HG03439 (cell line): ENCODE measurements around the gene CRELD2.

ENCODE experiments used
- ATAC-seq: cut with Tn5 transposase; IDR thresholded peaks from one replicate; pipeline ENCODE4 v1.9.1; 2021; ENCODE audit warnings: mild to moderate bottlenecking, moderate library complexity; ENCODE audit not compliant: unreplicated experiment

CRELD2 gene

DNA sequence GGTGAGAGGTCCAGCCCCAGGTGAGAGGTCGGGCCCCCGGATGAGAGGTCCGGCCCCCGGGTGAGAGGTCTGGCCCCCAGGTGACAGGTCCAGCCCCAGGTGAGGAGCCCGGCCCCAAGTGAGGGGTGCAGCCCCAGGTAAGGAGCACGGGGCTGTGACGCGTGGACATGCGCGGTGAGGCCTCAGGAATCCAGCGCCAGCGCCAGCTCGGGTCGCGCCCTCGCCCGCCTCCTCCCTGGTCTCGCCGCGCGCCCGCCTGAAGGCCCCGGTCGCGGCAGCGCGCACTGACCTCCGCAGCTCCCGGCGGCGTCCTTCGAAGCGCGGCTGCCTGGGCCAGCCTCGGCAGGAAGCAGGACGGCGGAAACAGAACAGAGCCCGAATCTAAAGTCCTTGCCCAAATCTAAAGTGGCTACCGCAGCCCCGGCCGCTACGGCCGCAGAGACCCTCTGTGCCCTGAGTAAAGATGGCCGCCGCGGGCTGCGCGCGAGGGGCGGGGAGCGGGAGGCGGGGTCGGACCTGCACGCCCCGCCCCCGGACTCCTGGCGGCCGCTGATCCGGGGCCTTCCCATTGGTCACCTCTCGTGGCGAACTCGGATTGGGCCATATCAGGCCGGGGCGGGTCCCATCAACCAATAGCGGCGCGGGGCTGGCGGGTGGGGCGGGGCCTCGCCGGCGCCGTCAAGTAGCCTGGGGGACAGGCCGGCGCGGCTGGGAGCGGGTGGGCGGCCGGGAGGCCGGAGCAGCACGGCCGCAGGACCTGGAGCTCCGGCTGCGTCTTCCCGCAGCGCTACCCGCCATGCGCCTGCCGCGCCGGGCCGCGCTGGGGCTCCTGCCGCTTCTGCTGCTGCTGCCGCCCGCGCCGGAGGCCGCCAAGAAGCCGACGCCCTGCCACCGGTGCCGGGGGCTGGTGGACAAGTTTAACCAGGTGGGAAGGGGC is at the start of gene CRELD2, which contains the start of gene ALG12:
Gene CRELD2 (plus strand): TSS at position 661 of the 937 bp plus-strand sequence. CDS start 136 bp downstream, at position 797.
Gene ALG12 (minus strand): TSS at position 465 of the 937 bp plus-strand sequence. CDS start 4,673 bp downstream, outside the sequence.
- ATAC-seq: peak; percentile 84

GRCh38 chr22:49869086-49869830 is 49.2 kb upstream of the CRELD2 start:
- no peak for ATAC-seq

DNA sequence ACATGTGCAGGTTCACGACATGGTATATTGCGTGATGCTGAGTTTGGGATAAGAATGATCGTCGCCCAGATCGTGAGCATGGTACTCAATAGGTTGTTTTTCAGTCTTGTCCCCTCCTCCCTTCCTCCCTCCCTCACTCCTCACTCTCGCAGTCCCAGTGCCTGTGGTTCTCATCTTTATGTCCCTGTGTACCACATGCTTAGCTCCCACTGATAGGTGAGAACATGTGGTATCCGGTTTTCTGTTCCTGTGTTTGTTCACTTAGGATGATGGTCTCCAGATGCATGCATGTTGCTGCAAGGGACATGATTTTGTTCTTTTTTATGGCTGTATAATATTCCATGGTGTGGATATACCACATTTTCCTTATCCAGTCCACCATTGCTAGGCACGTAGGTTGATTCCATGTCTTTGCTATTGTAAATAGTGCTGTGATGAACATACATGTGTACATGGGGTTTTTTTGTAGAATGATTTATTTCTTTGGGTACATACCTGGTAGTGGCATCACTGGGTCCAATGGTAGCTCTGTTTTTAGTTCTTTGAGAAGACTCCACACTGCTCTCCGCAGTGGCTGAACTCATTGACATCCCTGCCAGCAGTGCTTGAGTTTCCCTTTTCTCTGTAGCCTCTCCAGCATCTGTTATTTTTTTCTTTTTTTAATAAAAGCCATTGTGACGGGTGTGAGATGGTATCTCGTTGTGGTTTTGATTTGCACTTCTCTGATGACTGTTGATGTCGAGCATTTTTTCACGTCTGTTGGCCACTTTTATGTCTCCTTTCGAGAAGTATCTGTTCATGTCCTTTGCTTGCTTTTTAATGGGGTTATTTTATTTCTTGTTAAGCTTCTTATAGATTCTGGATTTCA is 48.4 kb upstream of the CRELD2 start:
- ATAC-seq: no peak

DNA sequence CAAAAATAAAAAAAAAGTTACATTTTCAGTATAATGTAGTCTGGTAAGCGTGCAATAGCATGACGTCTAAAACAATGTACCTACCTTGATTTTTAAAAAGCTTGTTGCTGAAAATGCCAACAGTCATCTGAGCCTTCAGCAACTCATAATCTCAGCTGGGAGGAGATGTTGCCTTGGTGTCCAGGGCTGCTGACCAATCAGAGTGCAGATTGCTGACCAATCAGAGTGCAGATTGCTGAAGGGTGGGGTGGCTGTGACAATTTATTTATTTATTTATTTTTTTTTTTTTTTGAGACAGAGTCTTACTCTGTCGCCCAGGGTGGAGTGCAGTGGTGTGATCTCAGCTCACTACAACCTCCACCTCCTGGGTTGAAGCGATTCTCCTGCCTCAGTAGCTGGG is 47.0 kb upstream of the CRELD2 start:
- no peak for ATAC-seq

- ATAC-seq: no peak
These were observed 46.1 kb upstream of the CRELD2 start for GRCh38 chr22:49872347-49872746.

DNA sequence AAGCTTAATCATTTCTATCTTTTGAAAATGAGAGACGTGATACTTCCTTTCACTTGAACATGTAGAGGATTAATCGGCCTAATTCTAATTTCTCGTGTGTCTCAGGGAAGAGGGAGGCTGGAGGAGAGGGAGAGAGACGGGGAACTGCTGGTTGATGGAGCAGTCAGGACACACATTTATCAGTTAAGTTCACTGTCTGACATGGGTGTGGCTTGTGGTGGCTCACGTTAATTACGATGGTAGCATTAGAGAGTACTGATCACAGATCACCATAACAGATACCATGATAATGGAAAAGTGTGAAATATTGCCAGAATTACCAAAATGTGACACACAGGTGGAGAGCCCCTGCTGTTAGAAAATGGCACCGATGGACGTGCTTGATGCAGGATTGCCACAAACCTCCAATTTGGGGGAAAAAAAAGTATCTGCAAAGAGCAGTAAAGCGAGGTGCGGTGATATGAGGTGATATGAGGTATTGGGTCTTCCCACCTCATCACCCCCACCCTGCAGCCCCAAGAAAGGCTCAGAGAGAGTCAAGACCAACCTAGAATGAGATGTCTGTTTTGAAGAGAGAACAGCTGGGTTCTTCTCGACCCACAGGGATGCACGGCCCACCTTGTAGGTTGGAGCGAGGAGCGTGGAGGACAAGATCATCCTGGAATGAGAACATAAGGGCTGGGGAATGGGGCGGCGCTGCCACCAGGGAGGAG is 45.0 kb upstream of the CRELD2 start:
- ATAC-seq: no peak

DNA sequence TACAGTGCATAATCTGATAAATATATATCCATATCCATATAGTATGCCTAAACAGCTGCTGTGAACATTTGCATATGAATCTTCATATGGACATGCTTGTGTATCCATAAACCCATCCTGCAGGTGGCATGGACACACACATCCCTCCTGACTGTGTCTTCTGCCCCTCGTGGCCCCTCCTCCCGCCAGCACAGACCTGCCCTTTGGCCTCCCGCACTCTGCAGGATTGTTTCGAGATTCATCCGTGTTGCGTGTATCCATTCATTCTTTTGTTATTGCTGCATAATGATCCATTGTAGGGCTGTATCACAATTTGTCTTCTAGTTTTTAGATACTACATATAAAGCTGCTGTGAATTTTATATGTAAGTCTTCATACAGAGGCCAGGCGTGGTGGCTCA is 40.8 kb upstream of the CRELD2 start:
- no peak for ATAC-seq

- ATAC-seq: no peak
These were observed 40.2 kb upstream of the CRELD2 start for GRCh38 chr22:49878206-49878605.

DNA sequence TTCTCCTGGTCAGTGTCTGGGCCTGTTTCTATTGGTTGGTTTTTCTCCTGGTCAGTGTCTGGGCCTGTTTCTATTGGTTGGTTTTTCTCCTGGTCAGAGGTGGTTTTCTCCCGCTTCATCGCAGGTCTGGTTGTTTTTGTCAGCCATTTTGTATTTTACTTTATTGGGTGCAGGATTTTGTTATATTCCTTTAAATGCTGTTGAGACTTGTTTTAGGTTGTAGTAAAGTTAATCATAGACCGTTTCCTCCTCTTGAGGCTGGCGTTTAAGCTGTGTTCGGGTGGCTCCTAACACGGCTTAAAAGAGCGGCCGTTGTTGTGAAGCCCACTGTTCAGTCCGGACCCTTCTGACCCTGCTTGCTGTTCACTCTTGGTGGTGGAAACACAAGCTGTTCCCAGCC is 38.6 kb upstream of the CRELD2 start:
- ATAC-seq: no peak

DNA sequence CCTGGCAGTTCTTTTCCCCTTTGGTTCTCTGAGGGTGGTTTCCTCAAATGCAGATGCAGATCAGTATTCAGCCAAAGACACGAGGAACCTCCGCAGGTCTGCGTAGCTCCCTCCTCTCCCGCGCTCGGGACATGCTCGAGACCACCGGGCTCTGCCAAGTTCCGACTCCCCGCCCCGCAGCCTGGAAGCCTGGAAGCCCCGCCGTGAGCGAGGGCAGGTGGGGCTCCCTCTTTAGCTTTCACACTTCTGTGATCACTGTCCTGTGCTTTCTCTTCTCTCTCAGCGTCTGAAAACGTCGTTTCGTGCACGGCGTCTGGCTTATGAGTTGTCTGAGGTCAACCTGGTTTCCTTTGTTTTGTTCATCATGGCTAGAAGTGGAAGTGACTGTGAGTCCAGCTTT is 38.2 kb upstream of the CRELD2 start:
- ATAC-seq: no peak

GRCh38 chr22:49881856-49882255 is 36.6 kb upstream of the CRELD2 start:
- no peak for ATAC-seq

DNA sequence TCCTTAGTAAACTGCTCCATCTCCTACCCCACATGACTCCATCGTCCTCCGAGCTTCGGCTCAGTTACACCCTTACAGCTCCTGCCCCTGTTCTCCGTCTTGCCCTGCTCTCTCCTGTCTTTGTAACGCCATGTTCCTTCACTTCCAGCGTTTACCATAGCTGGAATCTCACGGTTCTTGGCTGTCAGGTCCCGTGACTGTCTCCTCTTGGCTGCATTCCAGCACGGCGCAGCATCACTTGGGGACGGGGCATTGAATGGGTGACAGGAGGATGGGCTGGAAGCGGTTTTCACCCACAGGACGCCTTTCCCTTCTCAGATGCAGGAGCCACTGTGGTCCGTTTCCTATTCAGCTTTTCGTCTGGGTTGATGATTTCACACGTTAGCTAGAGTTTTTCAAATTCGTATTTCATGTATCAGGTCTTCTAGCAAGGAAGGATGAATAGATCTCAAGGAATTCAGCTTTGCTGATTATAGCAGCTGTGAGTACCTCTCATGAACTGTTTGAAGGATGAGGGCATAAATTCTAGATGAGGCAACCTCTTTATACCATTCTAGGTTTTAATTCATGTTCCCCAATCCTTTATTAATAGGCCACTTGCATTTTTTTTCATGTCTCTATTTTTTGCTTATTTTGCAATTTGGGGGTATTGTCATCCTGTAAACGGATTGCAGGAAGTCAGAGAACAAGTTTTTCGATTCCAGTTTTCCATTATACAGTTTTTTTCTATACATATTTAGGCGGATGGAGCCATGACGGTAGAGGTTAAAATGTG is 35.7 kb upstream of the CRELD2 start:
- no peak for ATAC-seq

DNA sequence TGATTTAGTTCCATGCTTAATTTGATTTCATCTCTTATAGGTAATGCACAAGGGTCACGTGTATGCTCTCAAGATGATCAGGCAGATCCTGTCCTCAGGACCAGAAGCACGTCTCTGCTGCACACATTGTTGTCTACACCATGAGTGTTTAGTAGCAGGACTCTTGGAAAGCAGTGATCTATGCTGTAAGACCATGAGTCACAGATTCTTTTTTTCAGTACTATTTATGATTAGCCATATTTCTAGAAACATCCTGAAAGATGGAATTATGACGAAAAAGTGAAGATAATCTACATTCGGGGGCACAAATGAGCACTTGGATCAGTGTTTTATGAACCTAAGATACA is 35.2 kb upstream of the CRELD2 start:
- no peak for ATAC-seq

GRCh38 chr22:49884075-49884474 is 34.4 kb upstream of the CRELD2 start:
- ATAC-seq: no peak

- no peak for ATAC-seq
These were observed 33.8 kb upstream of the CRELD2 start for GRCh38 chr22:49884503-49885260.

DNA sequence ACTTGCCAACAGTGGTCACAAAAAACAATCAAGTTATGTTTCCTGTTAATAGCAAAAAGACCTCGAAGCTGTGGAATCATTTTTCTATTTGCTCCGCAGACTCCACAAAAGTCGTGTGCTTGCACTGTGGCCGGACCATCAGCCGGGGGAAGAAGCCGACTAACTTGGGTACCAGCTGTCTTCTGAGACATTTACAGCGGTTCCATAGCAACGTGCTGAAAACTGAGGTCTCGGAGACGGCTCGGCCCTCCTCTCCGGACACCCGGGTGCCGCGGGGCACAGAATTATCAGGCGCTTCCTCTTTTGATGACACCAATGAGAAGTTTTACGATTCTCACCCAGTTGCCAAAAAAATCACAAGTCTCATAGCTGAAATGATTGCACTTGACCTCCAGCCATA is 33.2 kb upstream of the CRELD2 start:
- no peak for ATAC-seq

DNA sequence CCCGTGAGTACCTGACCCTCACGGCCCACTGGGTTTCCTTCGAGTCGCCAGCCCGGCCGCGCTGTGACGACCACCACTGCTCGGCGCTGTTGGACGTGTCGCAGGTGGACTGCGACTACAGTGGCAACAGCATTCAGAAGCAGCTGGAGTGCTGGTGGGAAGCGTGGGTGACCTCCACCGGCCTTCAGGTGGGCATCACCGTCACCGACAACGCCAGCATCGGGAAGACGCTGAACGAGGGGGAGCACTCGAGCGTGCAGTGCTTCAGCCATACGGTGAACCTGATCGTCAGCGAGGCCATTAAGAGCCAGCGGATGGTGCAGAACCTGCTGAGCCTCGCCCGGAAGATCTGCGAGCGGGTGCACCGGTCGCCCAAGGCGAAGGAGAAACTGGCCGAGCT is 32.6 kb upstream of the CRELD2 start:
- ATAC-seq: no peak

- ATAC-seq: no peak
These were observed 31.9 kb upstream of the CRELD2 start for GRCh38 chr22:49886346-49887063.
